RPMI8226 (cell line): ENCODE results near the gene FBXO40.

Experiments used
- DNase-seq: peaks from one replicate; pipeline ENCODE4 v3.0.0-alpha.2; 2015

FBXO40 gene

DNA sequence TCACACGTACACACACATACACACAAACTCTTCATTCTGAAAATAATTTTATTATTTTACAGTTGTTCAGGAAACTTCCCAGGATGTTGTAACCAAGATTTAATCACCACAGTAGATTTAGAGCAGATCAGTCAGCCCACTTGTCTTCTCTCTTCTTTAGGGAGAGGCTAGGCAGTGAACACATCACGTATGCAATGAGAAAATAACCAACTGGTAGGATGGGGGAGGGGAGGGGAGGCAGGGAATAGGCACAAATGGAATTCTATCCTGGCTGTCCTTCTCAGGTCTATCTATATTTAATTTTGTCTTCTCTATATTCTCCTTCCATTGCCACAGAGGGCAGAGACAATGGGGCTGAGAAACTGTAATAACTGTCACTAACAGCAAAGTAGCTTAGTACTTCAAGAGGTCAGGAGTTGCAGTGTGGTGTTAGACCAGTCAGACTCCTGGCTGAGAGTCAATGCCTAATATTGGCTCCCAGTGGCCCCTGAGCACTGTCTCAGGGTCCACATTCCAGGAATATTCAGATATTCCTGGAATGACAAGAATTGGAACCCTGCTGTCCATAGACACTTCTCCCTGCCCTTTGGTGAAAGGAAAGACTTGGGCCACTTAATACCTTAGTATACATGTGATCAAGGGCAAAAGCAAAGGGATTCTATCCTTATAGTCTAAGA is 70.1 kb downstream of the FBXO40 start:
- no peak for DNase-seq

DNA sequence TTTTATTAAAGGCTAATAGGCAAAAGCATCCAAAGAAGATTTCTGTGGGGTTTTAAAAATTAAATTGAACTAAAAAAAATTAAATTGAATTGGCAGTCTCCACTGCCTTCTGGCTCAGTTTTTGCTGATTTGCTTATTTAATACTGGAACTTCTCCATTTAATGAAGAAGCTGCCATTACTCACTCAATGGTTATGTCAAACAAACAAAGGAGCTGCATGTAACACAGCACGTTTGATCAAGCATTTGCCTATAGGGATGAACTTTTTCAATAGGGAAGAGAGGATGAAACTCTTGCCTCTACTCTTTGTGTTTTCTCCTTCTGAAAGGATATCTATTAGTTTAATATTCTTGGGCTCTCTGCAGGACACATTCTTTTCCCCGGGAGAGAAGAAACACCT is 72.3 kb downstream of the FBXO40 start:
- no peak for DNase-seq

DNA sequence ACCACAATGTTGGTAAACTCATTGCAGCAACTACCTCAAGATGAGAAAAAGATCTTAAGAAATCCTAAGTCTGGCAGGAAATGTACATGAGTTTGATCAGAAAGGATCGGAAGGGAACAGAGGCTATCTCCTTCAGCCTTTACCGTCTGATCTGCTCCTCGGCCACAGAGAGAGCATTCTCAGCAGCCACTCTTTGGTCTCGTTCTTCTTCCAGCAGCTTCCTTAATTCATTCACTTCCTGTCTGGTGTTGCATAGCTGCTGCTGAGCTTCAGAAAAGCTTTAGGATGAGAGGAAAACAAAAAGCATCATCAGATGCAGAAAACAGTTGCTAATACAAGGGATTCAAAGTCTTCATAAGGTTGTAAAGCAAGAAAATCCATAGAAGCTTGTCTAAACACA is 74.2 kb downstream of the FBXO40 start:
- no peak for DNase-seq

DNA sequence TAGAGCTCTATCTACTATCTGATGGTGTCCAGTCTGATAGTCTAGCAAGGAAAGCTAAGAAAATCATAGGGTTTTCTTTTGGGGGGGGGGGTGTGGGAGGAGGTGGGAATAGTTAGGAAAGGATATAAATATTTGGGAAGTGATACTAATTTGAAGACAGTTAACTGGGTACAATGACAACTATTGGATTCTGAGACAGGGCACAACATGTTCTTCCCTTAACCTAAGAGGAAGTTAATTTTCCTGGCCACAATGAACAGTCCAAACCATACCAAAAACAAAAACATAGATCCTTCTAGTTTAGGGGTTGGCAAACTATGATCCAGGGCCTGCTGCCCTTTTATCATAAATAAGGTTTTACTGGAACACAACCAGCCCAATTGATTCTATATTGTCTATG is 77.5 kb downstream of the FBXO40 start:
- DNase-seq = no peak

DNA sequence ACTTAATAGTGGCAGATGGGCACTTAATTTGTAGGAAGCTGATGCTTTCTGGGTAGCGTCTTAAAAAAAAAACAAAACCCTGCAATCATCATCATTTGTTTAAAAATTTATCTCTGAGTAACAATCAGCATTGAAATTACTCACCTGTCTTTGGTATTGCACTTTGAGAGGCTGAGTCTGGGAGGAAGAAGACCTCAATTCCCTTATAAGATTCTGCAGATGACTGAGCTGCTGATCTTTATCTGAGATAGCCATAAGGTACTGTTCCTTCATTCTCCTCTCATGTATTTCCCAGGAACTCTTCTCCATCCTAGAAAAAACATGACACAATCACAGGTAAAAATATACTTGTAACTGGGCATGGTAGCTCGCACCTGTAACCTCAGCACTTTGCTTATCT is 84.0 kb downstream of the FBXO40 start:
- no peak for DNase-seq
